ENCODE measurements around the gene MAML3. TPM values are rescaled to one million over a fixed set of nuclear protein-coding genes. Genes with fewer than 3 reads are reported as not detected.
A peak's percentile ranks its signal among the peaks of the same experiment; 100 is the strongest.

MAML3 gene
- total RNA-seq (2014; rRNA removed; shearing (Covaris generic)) = 3.7 and 6.5 TPM in 2 replicates
- polyA plus RNA-seq (2016; fragmentation: Nextera tagmentation; extraction: Ambion mirVana) = 1.3 and 1.7 TPM in 2 replicates
- long read RNA-seq, partial matches to known transcripts = 0 of 2 reads
- long read RNA-seq, other reads (novel, unspliced or antisense) = 2 of 2 reads

GRCh38 chr4:140153718-140154571 lies at the start of gene MAML3:
MAML3 (minus strand) TSS chr4:140154184; CDS start chr4:140153327, 857 bp downstream.
- Histone ChIP-seq H3K27me3 (ENCODE audit: insufficient read depth) (peaks cover 12% of the 10 kb centered on the region), H3K4me3 (peak within 1 kb of the TSS; percentile 97), H3K27ac (ENCODE audit: low read depth) (no peak within 1 kb of the TSS), H3K4me1 (ENCODE audit: insufficient read depth) (peaks cover 9% of the 10 kb centered on the region), H3K36me3 (ENCODE audit: insufficient read depth) (no peaks in the 10 kb centered on the region), H3K9me2 (ENCODE audit: insufficient read depth) (no peaks in the 10 kb centered on the region), H2AFZ (peak within 1 kb of the TSS; percentile 85), H3K79me2 (replicated peaks; ENCODE audit: insufficient read depth) (0 out of 2 replicates have a peak, but pooled peaks cover 7% of the 10 kb centered on the region), H3K4me2 (peak within 1 kb of the TSS; percentile 99), H4K20me1 (replicated peaks; ENCODE audit: insufficient read depth) (no peaks in the 10 kb centered on the region), H3F3A (replicated peaks; ENCODE audit: low read depth) (peaks cover 4% of the 10 kb centered on the region)
- no peaks in the 10 kb centered on the region; the same call in 2 of the 3 replicates for H3K36me3 Mint-ChIP-seq (ENCODE audit: low read depth)
- H3K27ac Mint-ChIP-seq = peak within 1 kb of the TSS; percentile 22; the same call in 1 of the 2 replicates
- peaks cover 12% of the 10 kb centered on the region; the same call in 2 of the 3 replicates for H3K4me1 Mint-ChIP-seq
- DNase-seq (ENCODE audit: low spot score) (peak; percentile 94), ATAC-seq (peak; percentile 14)
- TF ChIP-seq STAT1 (IDR thresholded peaks at IDR 0.05; ENCODE audit: unreplicated experiment) = no peak
- TF ChIP-seq, protein P1, sequence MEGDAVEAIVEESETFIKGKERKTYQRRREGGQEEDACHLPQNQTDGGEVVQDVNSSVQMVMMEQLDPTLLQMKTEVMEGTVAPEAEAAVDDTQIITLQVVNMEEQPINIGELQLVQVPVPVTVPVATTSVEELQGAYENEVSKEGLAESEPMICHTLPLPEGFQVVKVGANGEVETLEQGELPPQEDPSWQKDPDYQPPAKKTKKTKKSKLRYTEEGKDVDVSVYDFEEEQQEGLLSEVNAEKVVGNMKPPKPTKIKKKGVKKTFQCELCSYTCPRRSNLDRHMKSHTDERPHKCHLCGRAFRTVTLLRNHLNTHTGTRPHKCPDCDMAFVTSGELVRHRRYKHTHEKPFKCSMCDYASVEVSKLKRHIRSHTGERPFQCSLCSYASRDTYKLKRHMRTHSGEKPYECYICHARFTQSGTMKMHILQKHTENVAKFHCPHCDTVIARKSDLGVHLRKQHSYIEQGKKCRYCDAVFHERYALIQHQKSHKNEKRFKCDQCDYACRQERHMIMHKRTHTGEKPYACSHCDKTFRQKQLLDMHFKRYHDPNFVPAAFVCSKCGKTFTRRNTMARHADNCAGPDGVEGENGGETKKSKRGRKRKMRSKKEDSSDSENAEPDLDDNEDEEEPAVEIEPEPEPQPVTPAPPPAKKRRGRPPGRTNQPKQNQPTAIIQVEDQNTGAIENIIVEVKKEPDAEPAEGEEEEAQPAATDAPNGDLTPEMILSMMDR (conservative IDR thresholded peaks at IDR 0.05; ENCODE audit: low read depth in 2 of 2) = no peak
- peak; percentile 80 for TF ChIP-seq CREB1 (CRISPR knock-in tag; IDR thresholded peaks at IDR 0.05; ENCODE audit: low read depth)
- TF ChIP-seq ZNF331 (CRISPR knock-in tag; IDR thresholded peaks at IDR 0.05; ENCODE audit: low read depth) = no peak
- TF ChIP-seq ZNF114 (CRISPR knock-in tag; IDR thresholded peaks at IDR 0.05) = peak; percentile 72; the same call in 1 of the 2 replicates
- no peak for TF ChIP-seq EZH2phosphoT487 (IDR thresholded peaks at IDR 0.05; ENCODE audit: unreplicated experiment)
- peak; percentile 68 for TF ChIP-seq POLR2AphosphoS5 (IDR thresholded peaks at IDR 0.05; ENCODE audit: low read depth)
- TF ChIP-seq, protein P2, sequence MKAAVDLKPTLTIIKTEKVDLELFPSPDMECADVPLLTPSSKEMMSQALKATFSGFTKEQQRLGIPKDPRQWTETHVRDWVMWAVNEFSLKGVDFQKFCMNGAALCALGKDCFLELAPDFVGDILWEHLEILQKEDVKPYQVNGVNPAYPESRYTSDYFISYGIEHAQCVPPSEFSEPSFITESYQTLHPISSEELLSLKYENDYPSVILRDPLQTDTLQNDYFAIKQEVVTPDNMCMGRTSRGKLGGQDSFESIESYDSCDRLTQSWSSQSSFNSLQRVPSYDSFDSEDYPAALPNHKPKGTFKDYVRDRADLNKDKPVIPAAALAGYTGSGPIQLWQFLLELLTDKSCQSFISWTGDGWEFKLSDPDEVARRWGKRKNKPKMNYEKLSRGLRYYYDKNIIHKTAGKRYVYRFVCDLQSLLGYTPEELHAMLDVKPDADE (IDR thresholded peaks at IDR 0.05) = no peak
- TF ChIP-seq, protein P3, sequence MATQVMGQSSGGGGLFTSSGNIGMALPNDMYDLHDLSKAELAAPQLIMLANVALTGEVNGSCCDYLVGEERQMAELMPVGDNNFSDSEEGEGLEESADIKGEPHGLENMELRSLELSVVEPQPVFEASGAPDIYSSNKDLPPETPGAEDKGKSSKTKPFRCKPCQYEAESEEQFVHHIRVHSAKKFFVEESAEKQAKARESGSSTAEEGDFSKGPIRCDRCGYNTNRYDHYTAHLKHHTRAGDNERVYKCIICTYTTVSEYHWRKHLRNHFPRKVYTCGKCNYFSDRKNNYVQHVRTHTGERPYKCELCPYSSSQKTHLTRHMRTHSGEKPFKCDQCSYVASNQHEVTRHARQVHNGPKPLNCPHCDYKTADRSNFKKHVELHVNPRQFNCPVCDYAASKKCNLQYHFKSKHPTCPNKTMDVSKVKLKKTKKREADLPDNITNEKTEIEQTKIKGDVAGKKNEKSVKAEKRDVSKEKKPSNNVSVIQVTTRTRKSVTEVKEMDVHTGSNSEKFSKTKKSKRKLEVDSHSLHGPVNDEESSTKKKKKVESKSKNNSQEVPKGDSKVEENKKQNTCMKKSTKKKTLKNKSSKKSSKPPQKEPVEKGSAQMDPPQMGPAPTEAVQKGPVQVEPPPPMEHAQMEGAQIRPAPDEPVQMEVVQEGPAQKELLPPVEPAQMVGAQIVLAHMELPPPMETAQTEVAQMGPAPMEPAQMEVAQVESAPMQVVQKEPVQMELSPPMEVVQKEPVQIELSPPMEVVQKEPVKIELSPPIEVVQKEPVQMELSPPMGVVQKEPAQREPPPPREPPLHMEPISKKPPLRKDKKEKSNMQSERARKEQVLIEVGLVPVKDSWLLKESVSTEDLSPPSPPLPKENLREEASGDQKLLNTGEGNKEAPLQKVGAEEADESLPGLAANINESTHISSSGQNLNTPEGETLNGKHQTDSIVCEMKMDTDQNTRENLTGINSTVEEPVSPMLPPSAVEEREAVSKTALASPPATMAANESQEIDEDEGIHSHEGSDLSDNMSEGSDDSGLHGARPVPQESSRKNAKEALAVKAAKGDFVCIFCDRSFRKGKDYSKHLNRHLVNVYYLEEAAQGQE (IDR thresholded peaks at IDR 0.05; ENCODE audit: unreplicated experiment) = no peak
- TF ChIP-seq, protein P4, sequence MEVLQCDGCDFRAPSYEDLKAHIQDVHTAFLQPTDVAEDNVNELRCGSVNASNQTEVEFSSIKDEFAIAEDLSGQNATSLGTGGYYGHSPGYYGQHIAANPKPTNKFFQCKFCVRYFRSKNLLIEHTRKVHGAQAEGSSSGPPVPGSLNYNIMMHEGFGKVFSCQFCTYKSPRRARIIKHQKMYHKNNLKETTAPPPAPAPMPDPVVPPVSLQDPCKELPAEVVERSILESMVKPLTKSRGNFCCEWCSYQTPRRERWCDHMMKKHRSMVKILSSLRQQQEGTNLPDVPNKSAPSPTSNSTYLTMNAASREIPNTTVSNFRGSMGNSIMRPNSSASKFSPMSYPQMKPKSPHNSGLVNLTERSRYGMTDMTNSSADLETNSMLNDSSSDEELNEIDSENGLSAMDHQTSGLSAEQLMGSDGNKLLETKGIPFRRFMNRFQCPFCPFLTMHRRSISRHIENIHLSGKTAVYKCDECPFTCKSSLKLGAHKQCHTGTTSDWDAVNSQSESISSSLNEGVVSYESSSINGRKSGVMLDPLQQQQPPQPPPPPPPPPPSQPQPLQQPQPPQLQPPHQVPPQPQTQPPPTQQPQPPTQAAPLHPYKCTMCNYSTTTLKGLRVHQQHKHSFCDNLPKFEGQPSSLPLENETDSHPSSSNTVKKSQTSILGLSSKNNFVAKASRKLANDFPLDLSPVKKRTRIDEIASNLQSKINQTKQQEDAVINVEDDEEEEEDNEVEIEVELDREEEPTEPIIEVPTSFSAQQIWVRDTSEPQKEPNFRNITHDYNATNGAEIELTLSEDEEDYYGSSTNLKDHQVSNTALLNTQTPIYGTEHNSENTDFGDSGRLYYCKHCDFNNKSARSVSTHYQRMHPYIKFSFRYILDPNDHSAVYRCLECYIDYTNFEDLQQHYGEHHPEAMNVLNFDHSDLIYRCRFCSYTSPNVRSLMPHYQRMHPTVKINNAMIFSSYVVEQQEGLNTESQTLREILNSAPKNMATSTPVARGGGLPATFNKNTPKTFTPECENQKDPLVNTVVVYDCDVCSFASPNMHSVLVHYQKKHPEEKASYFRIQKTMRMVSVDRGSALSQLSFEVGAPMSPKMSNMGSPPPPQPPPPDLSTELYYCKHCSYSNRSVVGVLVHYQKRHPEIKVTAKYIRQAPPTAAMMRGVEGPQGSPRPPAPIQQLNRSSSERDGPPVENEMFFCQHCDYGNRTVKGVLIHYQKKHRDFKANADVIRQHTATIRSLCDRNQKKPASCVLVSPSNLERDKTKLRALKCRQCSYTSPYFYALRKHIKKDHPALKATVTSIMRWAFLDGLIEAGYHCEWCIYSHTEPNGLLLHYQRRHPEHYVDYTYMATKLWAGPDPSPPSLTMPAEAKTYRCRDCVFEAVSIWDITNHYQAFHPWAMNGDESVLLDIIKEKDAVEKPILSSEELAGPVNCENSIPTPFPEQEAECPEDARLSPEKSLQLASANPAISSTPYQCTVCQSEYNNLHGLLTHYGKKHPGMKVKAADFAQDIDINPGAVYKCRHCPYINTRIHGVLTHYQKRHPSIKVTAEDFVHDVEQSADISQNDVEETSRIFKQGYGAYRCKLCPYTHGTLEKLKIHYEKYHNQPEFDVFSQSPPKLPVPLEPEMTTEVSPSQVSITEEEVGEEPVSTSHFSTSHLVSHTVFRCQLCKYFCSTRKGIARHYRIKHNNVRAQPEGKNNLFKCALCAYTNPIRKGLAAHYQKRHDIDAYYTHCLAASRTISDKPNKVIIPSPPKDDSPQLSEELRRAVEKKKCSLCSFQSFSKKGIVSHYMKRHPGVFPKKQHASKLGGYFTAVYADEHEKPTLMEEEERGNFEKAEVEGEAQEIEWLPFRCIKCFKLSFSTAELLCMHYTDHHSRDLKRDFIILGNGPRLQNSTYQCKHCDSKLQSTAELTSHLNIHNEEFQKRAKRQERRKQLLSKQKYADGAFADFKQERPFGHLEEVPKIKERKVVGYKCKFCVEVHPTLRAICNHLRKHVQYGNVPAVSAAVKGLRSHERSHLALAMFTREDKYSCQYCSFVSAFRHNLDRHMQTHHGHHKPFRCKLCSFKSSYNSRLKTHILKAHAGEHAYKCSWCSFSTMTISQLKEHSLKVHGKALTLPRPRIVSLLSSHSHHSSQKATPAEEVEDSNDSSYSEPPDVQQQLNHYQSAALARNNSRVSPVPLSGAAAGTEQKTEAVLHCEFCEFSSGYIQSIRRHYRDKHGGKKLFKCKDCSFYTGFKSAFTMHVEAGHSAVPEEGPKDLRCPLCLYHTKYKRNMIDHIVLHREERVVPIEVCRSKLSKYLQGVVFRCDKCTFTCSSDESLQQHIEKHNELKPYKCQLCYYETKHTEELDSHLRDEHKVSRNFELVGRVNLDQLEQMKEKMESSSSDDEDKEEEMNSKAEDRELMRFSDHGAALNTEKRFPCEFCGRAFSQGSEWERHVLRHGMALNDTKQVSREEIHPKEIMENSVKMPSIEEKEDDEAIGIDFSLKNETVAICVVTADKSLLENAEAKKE (CRISPR knock-in tag; IDR thresholded peaks at IDR 0.05) = 0 out of 2 replicates have a peak, but pooled peaks have one; percentile 26
- TF ChIP-seq EZH2 (IDR thresholded peaks at IDR 0.05; ENCODE audit: low read depth, unreplicated experiment) = peak; percentile 20
- TF ChIP-seq NANOG (IDR thresholded peaks at IDR 0.05; ENCODE audit: borderline replicate concordance) = 0 out of 2 replicates have a peak, but pooled peaks have one; percentile 3
- H3K27me3 Mint-ChIP-seq (ENCODE audit: insufficient read depth, low read depth, poor library complexity) = peaks cover 27% of the 10 kb centered on the region
- no peaks in the 10 kb centered on the region for H3K9me3 Mint-ChIP-seq
- H3K4me3 Mint-ChIP-seq = peak within 1 kb of the TSS; percentile 90
